ENCODE results near the gene PRKCE.

DNA sequence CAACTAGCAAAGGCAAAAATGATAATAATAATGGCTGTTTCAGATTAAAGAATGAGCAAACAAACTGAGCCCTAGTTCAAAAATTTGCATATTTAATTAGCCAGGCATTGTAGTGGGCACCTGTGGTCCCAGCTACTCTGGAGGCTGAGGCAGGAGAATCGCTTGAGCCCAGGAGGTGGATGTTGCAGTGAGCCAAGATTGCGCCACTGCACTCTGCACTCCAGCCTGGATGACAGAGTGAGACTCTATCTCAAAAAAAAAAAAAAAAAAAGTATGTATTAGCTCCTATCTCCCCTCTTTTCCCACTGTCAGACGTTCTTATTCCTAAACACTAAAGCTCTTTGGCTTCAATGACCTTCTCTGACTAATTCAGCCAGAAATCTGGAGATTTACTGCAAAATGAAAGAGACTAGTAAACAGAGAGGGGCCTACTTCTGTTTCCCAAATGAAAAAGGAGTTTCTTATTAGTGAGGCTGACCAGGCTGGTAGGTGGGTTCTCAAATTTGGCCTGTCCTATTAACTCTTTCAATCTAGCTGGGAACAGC lies 36.5 kb upstream of the PRKCE start:
- TF ChIP-seq RCOR1 (IDR thresholded peaks at IDR 0.05; ENCODE audit: low read length) (no peak), NFIC (IDR thresholded peaks at IDR 0.05; ENCODE audit: borderline replicate concordance) (no peak), ELF1 (IDR thresholded peaks at IDR 0.05) (no peak)
- TF ChIP-seq, protein P1, sequence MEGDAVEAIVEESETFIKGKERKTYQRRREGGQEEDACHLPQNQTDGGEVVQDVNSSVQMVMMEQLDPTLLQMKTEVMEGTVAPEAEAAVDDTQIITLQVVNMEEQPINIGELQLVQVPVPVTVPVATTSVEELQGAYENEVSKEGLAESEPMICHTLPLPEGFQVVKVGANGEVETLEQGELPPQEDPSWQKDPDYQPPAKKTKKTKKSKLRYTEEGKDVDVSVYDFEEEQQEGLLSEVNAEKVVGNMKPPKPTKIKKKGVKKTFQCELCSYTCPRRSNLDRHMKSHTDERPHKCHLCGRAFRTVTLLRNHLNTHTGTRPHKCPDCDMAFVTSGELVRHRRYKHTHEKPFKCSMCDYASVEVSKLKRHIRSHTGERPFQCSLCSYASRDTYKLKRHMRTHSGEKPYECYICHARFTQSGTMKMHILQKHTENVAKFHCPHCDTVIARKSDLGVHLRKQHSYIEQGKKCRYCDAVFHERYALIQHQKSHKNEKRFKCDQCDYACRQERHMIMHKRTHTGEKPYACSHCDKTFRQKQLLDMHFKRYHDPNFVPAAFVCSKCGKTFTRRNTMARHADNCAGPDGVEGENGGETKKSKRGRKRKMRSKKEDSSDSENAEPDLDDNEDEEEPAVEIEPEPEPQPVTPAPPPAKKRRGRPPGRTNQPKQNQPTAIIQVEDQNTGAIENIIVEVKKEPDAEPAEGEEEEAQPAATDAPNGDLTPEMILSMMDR (IDR thresholded peaks at IDR 0.05), result no peak
- TF ChIP-seq, protein P2, sequence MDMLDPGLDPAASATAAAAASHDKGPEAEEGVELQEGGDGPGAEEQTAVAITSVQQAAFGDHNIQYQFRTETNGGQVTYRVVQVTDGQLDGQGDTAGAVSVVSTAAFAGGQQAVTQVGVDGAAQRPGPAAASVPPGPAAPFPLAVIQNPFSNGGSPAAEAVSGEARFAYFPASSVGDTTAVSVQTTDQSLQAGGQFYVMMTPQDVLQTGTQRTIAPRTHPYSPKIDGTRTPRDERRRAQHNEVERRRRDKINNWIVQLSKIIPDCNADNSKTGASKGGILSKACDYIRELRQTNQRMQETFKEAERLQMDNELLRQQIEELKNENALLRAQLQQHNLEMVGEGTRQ (IDR thresholded peaks at IDR 0.05; ENCODE audit: borderline replicate concordance, low read depth, low read length), result no peak

Data from SK-N-SH (cell line).